Transverse colon (tissue), 4 donors: Measurements from ENCODE around the gene VWA7. TPM values are rescaled to one million over a fixed set of nuclear protein-coding genes. Genes with fewer than 3 reads are reported as not detected.
A peak's percentile ranks its signal among the peaks of the same experiment; 100 is the strongest.

ENCODE experiments used
- DNase-seq: peaks from one replicate; pipeline ENCODE4 v3.0.0-alpha.2; 2019
- H3K27ac ChIP-seq, 4 donors: fragments of 200-600 bp; sonication (generic); 2 replicates each; pipeline ENCODE4 v1.5.1; 2016 to 2018; ENCODE audit warnings: inconsistent platforms in 4 of 4
- H3K27me3 ChIP-seq: fragments of 200-600 bp; sonication (generic); 2 replicates; pipeline ENCODE4 v1.5.1; 2017; ENCODE audit warnings: inconsistent platforms
- H3K36me3 ChIP-seq, 4 donors: fragments of 200-600 bp; sonication (generic); 2 replicates each; pipeline ENCODE4 v1.5.1; 2017 to 2019; ENCODE audit warnings: inconsistent platforms in 4 of 4
- H3K4me1 ChIP-seq, 4 donors: fragments of 200-600 bp; sonication (generic); 2 replicates each; pipeline ENCODE4 v1.5.1; 2017 to 2020; ENCODE audit warnings: inconsistent platforms in 4 of 4
- H3K4me3 ChIP-seq, 4 donors: fragments of 200-600 bp; sonication (generic); 1 replicate in 1 of 4; 2 replicates in 3 of 4; pipeline versions ENCODE4 v1.5.1 to v1.6.1; 2017 to 2019; ENCODE audit warnings: inconsistent platforms in 4 of 4
- H3K9me3 ChIP-seq, 2 donors: fragments of 200-600 bp; sonication (generic); 2 replicates each; pipeline ENCODE4 v1.5.1; 2017 to 2019; ENCODE audit warnings: inconsistent platforms in 2 of 2
- CTCF ChIP-seq, 5 experiments: fragments of 200-600 bp in 3 of 5; fragments of 450-650 bp in 2 of 5; sonication (generic) in 3 of 5; IDR thresholded peaks; 1 replicate in 2 of 5; 2 replicates in 3 of 5; pipeline ENCODE4 v1.5.1; 2016 to 2017; ENCODE audit warnings: antibody characterized with exemption in 5 of 5, inconsistent platforms in 3 of 5, mild to moderate bottlenecking in 2 of 5, moderate library complexity in 1 of 5
- EP300 ChIP-seq: sonication (generic); formaldehyde crosslinking; IDR thresholded peaks from one replicate; pipeline ENCODE4 v1.6.1; 2017; ENCODE audit warnings: antibody characterized with exemption, low read depth
- POLR2A ChIP-seq: fragments of 450-650 bp; IDR thresholded peaks from one replicate; pipeline ENCODE4 v1.6.1; 2016; ENCODE audit warnings: antibody characterized with exemption, mild to moderate bottlenecking, moderate library complexity
- POLR2AphosphoS5 ChIP-seq, 3 donors: sonication (generic); formaldehyde crosslinking; IDR thresholded peaks; one replicate each; pipeline ENCODE4 v1.6.1; 2016; ENCODE audit warnings: antibody characterized with exemption in 3 of 3
- WGBS, 2 donors: methylation state at CpG; one replicate each; pipeline ENCODE4 v1.1.5; 2018; ENCODE audit warnings: low coverage in 1 of 2; 5-methylcytosine and 5-hydroxymethylcytosine counted together
- in situ Hi-C, 4 donors: fragments of 200-750 bp; cut with MboI; loops; one replicate each; pipeline versions ENCODE4 v1.15.0 to v1.15.1; 2017; ENCODE audit warnings: low sequenced_read_pairs in 3 of 4, low pct_ligation_motif_present in 1 of 4, low pct_unique_long_range_greater_than_20kb in 1 of 4
- intact Hi-C: fragments of 100-400 bp; cut with DNase I; formaldehyde crosslinking; loops from one replicate; pipeline ENCODE4 v1.15.1; 2023; ENCODE audit warnings: low total_unique reads
- total RNA-seq, 4 donors: library from RNA; depleted of rRNA; stranded (reverse); fragments of >200 nt; gene quantifications; one replicate each; pipeline ENCODE4 v1.1.0, GENCODE V29; 2016

VWA7 gene
- total RNA-seq, 4 donors from 2014 or later, result 7.6 to 22.1 (median 9.6) TPM

- Histone ChIP-seq H3K27me3 (no peaks in the 10 kb centered on the region), H3K4me3 (peak overlapping the region in 1 of 4 donors; percentile 9), H3K4me1 (peaks cover 17 to 34% (median 27%) of the 10 kb centered on the region in 4 donors), H3K9me3 (no peaks in the 10 kb centered on the region), H3K27ac (peak overlapping the region; percentile 42 to 65 (median 52)), H3K36me3 (peaks cover 0 to 10% (median 0%) of the 10 kb centered on the region in 4 donors)
- 20 to 27% methylated on average over 2 to 14 of the region's 14 CpGs for WGBS, 2 donors
- intact Hi-C loops, result no loop called here
- in situ Hi-C loops, result no loop called here
- DNase-seq, result no peak
- TF ChIP-seq CTCF (IDR thresholded peaks at IDR 0.05) (no peak), POLR2A (no peak), POLR2AphosphoS5 (IDR thresholded peaks at IDR 0.05) (no peak), EP300 (no peak)
Observed at GRCh38 chr6:31776485-31776988, 591 bp downstream of the VWA7 start.

GRCh38 chr6:31775633-31776484 lies 1.3 kb downstream of the VWA7 start:
- in situ Hi-C loops (no loop called here), intact Hi-C loops (no loop called here)
- H3K9me3 ChIP-seq, result no peaks in the 10 kb centered on the region
- TF ChIP-seq POLR2AphosphoS5 (IDR thresholded peaks at IDR 0.05), result no peak
- no peak for TF ChIP-seq CTCF (IDR thresholded peaks at IDR 0.05)
- no peak for TF ChIP-seq POLR2A
- TF ChIP-seq EP300, result no peak
- H3K4me3 ChIP-seq, result no peak overlapping the region
- peak overlapping the region; percentile 47 to 71 (median 59) for H3K27ac ChIP-seq
- WGBS, 2 donors, result 79 to 82% methylated on average over 7 to 31 of the region's 32 CpGs
- no peaks in the 10 kb centered on the region for H3K27me3 ChIP-seq
- no peak for DNase-seq
- H3K4me1 ChIP-seq, result peaks cover 17 to 34% (median 27%) of the 10 kb centered on the region in 4 donors
- H3K36me3 ChIP-seq, result peaks cover 0 to 10% (median 0%) of the 10 kb centered on the region in 4 donors

- DNase-seq, result peak; percentile 74
- peaks cover 18 to 36% (median 29%) of the 10 kb centered on the region in 4 donors for H3K4me1 ChIP-seq
Observed at GRCh38 chr6:31775184-31775583, 1.9 kb downstream of the VWA7 start.

More at GRCh38 chr6:31775184-31775583, 1.9 kb downstream of the VWA7 start:
- Histone ChIP-seq H3K4me3 (no peak overlapping the region), H3K27ac (peak overlapping the region; percentile 47 to 71 (median 59)), H3K27me3 (no peaks in the 10 kb centered on the region), H3K36me3 (peaks cover 0 to 3% (median 0%) of the 10 kb centered on the region in 4 donors), H3K9me3 (no peaks in the 10 kb centered on the region)
- in situ Hi-C loops (no loop called here), intact Hi-C loops (no loop called here)
- TF ChIP-seq EP300 (no peak), POLR2AphosphoS5 (IDR thresholded peaks at IDR 0.05) (peak in 1 of 3 donors; percentile 12), POLR2A (no peak), CTCF (IDR thresholded peaks at IDR 0.05) (peak in 4 of 5 experiments; percentile 14 to 65 (median 36))
- WGBS, 2 donors, result 52 to 61% methylated on average over 2 of the region's 4 CpGs
